ENCODE data around the gene CDK14. TPM values are rescaled to one million over a fixed set of nuclear protein-coding genes. Genes with fewer than 3 reads are reported as not detected.

CDK14 gene
- total RNA-seq, result 39.7 and 46.8 TPM in 2 replicates

DNA sequence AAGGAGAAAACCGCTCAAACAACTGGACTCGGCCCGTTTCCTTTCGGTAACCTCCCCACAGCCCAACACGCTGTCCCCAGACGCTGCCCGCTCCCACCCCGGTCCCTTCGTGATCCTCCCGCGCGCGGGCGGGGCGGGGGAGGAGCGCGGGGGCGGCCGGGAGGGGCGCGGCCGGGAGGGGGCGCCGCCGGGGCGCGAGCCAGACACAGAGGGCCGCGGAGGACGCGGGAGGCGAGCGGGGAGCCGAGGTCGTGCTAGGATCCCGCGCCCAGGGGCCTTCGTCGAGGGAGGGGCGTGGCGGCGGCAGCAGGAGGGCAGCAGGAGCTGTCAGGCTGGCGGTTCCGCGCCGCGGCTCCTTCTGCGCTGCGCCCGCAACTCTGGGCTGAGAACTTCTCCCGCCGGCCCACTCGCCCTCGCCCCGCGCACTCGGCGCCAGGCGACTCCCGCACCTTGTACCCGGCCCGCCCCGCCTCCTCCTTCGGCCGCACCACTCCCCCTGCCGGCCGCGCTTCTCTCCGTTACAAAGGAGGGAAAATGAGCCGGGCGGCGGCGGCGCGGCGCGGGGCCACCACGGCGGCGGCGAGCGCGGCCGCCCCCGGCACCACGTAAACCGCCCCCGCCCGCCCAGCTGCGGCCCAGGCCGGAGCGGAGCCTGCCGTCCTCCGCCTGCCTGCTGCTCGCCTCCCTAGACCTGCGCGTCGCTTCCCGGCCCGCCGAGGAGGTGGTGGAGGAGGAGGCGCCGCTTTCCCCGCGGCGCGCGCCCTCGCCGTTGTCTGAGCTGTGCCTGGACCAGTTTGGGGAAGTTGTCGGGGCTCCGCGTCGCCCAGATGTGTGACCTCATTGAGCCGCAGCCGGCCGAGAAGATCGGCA lies at the start of gene CDK14:
Gene CDK14 (plus strand): TSS at position 521 of the 870 bp plus-strand sequence. CDS start 307 bp downstream, at position 828.

Other genes starting within 250 kb of the CDK14 start
- gene GTPBP10, start 249.6 kb upstream of the CDK14 start, total RNA-seq, result 12.7 and 14.8 TPM in 2 replicates
- 34.1 and 62.6 TPM in 2 replicates for gene CLDN12, start 192.9 kb upstream of the CDK14 start, total RNA-seq
- not detected in 2 replicates for gene PTTG1IP2, start 126.7 kb upstream of the CDK14 start, total RNA-seq